Activated CD8-positive, alpha-beta memory T cell treated with anti-CD3 and anti-CD28 coated beads for 4 hours (primary cell): Measurements from ENCODE around the gene HTR4.
"Not testable (repeated sequence)": the region's sequence is repeated elsewhere in the genome, so short reads cannot be mapped to it uniquely, and the experiment has no call there.

Experiments used
- DNase-seq, 2 donors: peaks; one replicate each; pipeline ENCODE4 v3.0.0-alpha.2; 2020; ENCODE audit warnings: low read depth in 2 of 2

Gene HTR4

DNA sequence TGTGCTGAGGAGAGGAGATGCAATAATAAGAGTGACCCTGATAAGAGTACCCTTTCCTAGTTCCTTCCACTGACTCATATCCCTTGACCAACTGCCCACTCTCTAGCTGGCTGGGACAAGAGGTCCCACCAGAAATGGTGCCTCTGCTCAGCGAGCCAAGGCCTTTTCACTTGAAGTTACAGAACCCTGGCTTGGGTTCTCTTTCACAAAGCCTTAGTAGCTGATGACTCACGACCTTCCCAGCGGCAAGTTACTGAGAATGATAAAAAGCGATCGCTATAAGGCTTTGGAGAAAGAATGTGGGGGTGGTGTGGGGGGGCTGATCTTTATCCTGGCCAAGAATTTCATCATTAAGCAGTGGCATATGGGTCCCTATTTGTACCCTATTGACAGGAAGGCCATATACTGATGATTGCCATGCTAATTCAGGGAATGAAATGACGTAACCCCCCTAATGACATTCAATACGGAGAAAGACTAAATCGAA, 180.3 kb downstream of the HTR4 start:
- no peak for DNase-seq

DNA sequence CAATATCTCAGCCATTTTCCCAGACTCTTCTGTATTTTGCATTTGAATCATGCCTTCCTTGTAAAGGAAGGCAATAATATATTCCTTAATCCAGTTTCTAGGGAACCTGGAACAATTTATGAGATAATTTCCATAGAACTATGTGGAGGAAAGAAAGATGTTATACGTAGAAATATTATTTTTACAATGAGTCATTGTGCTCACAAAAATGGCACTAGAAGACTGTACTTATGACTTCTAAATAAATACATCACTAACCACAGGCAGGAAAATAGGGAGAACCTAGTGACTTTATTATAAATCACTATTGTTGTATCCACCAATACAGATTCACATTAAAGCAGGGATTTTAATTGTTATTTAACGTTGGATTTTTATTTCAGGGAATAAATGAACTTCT, 182.9 kb downstream of the HTR4 start:
- DNase-seq, result no peak

- DNase-seq, result no peak
Observed at GRCh38 chr5:148469501-148469935, 184.8 kb downstream of the HTR4 start.

GRCh38 chr5:148468746-148469145, 185.6 kb downstream of the HTR4 start:
- DNase-seq, result not testable (repeated sequence)

DNA sequence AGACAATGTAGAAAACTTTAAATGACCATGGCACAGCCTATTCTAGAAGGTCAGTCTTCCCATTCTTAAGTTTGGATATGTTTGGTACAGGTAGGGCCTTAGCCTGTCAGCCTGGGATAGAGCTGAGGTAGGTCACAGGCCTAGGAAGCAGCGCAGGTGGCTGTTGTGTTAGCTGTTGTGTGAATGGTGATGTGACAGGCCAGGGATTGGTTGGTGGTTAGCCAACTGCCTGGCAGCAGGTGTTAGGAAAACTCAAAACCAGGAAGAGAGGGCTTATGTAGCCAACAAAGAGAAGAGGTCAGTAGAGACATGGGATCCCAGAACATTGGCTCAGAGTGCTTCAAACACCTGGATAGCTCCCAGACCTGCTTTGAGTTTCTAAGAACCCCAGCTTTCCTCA, 186.4 kb downstream of the HTR4 start:
- no peak for DNase-seq

- DNase-seq, result no peak
Observed at GRCh38 chr5:148466236-148466580, 188.1 kb downstream of the HTR4 start.

GRCh38 chr5:148465381-148466235, 188.7 kb downstream of the HTR4 start:
- DNase-seq, result no peak

DNA sequence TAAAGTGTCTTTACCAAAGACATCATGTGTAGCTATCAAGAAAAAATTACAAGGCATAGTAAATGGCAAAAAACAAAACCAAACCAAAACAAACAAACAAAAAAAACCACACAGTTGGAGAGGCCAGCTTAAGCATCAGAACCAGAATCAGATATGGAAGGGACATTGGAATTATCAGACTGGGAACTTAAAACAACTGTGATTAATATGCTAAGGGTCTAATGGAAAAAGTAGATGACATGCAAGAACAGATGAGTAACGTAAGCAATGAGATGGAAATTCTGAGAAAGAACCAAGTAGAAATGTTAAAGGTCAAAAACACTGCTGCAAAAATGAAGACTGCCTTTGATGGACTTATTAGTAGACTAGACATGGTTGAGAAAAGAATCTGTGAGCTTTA, 194.7 kb downstream of the HTR4 start:
- DNase-seq, result no peak

- DNase-seq, result no peak
Observed at GRCh38 chr5:148458036-148458888, 196.1 kb downstream of the HTR4 start.

GRCh38 chr5:148457183-148457620, 197.1 kb downstream of the HTR4 start:
- DNase-seq, result no peak

DNA sequence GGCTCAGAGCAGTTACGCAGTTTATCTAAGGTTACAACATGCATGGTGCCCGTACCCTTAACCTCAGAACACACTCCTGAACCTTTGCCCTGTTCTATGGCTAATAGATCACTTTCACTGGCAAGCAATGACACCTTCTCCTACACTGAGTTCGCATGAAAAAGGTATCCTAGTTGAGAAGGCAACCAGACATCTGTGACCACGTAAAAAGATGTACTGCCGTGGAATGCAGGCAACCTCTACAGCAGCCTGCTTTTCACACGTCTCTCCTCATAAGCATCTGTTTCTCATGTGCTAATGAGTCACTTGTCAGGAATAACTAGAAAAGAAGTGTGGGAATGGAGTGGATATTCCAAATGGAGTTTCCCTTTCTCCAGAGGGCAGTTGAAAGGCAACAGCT, 199.1 kb downstream of the HTR4 start:
- no peak for DNase-seq

DNA sequence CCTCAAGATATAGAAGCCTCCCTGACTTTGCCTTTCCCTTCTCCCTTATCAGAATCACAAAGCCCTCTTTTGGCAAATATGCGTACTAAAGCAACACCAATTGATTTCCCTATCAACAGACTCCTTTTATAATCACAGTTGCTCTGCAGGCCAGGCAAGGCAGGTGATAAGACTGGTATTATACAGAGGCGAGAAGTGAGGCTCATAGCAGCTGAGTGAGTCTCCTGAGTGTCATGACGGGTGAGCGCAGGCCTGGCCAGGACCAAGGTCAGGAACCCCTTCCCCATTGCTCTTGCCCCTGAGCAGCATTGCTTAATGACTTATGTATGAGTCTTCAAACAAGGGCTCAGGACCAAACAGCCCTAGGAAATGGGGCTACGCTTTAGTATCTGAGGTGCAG, 199.8 kb downstream of the HTR4 start:
- no peak for DNase-seq

GRCh38 chr5:148452499-148453193, 201.7 kb downstream of the HTR4 start:
- DNase-seq, result no peak

GRCh38 chr5:148446611-148447010, 207.7 kb downstream of the HTR4 start:
- DNase-seq, result no peak

DNA sequence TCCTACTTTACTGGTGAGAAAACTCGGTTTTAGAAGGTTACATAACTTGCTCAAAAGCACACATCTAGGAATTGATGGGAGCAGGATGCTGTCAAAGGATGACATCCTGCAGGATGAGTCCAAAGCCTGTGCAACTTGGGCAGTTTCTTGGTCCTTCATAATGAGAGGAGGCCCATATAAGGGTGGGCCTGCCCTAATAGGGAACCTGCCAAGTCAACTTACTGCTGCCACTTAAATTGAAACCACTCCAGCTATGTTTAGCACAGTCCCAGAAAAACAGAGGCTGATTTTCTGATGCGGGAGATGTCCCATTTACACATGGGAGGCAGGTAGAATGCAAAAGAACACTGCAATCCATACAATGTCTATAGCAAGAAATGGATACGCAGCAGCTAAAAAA, 208.7 kb downstream of the HTR4 start:
- no peak for DNase-seq

- peak in 1 of 2 donors; percentile 7 for DNase-seq
Observed at GRCh38 chr5:148443998-148444397, 210.3 kb downstream of the HTR4 start.

GRCh38 chr5:148443241-148443640, 211.1 kb downstream of the HTR4 start:
- DNase-seq, result no peak

- DNase-seq, result no peak
Observed at GRCh38 chr5:148438933-148439332, 215.4 kb downstream of the HTR4 start.

DNA sequence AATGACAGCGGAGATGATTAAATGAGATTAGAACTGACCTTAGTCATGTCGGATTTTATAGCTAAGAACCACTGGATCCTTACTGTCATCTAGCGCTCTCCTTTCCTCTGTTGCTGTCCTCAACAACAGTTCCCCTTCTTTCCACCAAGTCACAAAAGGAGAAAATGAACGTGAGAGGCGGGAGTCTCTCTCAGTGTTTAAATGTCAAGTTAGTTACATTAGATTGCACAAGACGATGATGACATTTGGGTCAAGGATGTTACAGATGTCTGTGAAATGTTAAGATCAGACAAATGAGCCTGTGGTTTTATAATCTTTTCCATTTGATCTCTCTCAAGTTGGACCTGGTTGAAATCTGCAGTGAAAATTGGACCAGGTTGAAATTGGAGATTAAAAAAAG, 217.1 kb downstream of the HTR4 start:
- DNase-seq, result no peak

DNA sequence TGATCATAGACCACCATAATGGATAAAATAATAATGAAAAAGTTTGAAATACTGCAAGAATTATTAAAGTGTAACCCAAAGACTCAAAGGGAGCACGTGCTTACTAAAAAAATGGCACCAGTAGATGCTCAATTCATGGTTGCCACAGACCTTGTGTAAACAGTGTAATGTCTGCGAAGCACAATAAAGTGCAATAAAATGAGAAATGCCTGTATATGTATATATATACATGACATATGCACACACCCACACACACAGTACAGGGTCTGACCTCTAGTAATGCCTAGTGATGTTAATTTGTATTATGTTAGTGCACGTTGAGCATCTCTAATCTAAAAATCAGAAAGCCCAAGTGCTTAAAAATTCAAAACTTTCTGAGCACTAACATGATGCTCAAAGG, 218.3 kb downstream of the HTR4 start:
- no peak for DNase-seq

DNA sequence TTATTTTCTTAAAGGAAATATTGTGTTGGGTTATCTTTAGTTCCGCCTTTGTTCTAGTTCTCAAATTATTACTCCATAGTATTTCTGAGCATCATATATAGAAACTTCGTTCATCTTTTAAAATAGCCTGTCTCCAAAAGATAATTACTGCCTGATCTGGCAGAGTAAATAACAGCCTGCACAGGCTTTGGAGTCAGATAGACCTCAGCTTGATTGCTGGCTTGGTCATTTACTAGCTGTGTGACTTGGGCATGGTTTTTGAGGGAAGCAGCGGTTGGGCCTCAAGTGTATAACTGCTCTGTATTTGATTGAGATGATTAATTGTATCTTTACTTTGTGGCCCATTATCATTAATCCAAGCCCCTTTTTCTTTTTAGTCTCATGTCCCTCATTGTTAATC, 220.5 kb downstream of the HTR4 start:
- no peak for DNase-seq
